Caco-2 (cell line): ENCODE measurements around the gene BUB1B. TPM values are rescaled to one million over a fixed set of nuclear protein-coding genes. Genes with fewer than 3 reads are reported as not detected.

Experiments used
- BruUV-seq: library from RNA; stranded (reverse); fragments of 400-500 nt; replicated peaks from 2 replicates; lab custom pipeline; 2021; lab: Mats Ljungman, UMichigan
- CTCF ChIA-PET: fragments of 300-600 bp; sonication (Branson Sonifier 250); formaldehyde crosslinking; loops from one replicate; lab custom pipeline; 2022; ENCODE audit warnings: antibody characterized with exemption; lab: Charles Lee
- POLR2A ChIA-PET: fragments of 300-600 bp; sonication (Branson Sonifier 250); formaldehyde crosslinking; loops from one replicate; lab custom pipeline; 2022; ENCODE audit warnings: antibody characterized with exemption; lab: Charles Lee
- DNase-seq, 2 experiments: peaks; one replicate each; pipeline versions ENCODE4 v3.0.0 to v3.0.0-alpha.2; 2020 to 2022
- H3K27me3 ChIP-seq: replicated peaks from 2 replicates; pipeline ENCODE4 v1.6.0; 2011; ENCODE audit warnings: low read length; ENCODE audit not compliant: control insufficient read depth, insufficient read depth
- H3K36me3 ChIP-seq: 2 replicates; pipeline ENCODE4 v1.5.1; 2011; ENCODE audit warnings: low read length; ENCODE audit not compliant: control insufficient read depth, insufficient read depth
- H3K4me1 ChIP-seq: fragments of 250-450 bp; sonication (Bioruptor Pico); 2 replicates; pipeline ENCODE4 v1.5.1; 2020; ENCODE audit warnings: mild to moderate bottlenecking
- H3K4me3 ChIP-seq: 2 replicates; pipeline ENCODE4 v1.5.1; 2011; ENCODE audit warnings: low read depth, mild to moderate bottlenecking, control low read depth, low read length
- H3K9me3 ChIP-seq: fragments of 250-450 bp; sonication (Bioruptor Pico); 2 replicates; pipeline ENCODE4 v1.5.1; 2020; ENCODE audit warnings: mild to moderate bottlenecking, moderate library complexity
- H3K27ac Mint-ChIP-seq: one replicate; pipeline ENCODE4 v1.8.0; 2022; ENCODE audit warnings: mixed read lengths; ENCODE audit not compliant: unreplicated experiment
- H3K27me3 Mint-ChIP-seq: one replicate; pipeline ENCODE4 v1.8.0; 2022; ENCODE audit warnings: mixed read lengths; ENCODE audit not compliant: insufficient read depth, unreplicated experiment
- H3K36me3 Mint-ChIP-seq: one replicate; pipeline ENCODE4 v1.8.0; 2022; ENCODE audit warnings: mild to moderate bottlenecking, mixed read lengths; ENCODE audit not compliant: insufficient read depth, unreplicated experiment
- H3K4me1 Mint-ChIP-seq: one replicate; pipeline ENCODE4 v1.8.0; 2022; ENCODE audit warnings: low read depth, mixed read lengths; ENCODE audit not compliant: unreplicated experiment
- H3K4me3 Mint-ChIP-seq: one replicate; pipeline ENCODE4 v1.8.0; 2022; ENCODE audit warnings: mild to moderate bottlenecking, moderate library complexity, mixed read lengths; ENCODE audit not compliant: unreplicated experiment
- H3K9me3 Mint-ChIP-seq: one replicate; pipeline ENCODE4 v1.8.0; 2022; ENCODE audit warnings: mixed read lengths; ENCODE audit not compliant: unreplicated experiment
- CTCF ChIP-seq, 2 experiments: fragments of 200-600 bp in 1 of 2; IDR thresholded peaks; 1 replicate in 1 of 2; 2 replicates in 1 of 2; pipeline versions ENCODE4 v1.5.1 to v1.8.0; 2011 to 2022; ENCODE audit warnings: antibody characterized with exemption in 1 of 2, control low read depth in 1 of 2, inconsistent platforms in 1 of 2, low read depth in 1 of 2, low read length in 1 of 2, mild to moderate bottlenecking in 1 of 2, moderate library complexity in 1 of 2; ENCODE audit not compliant: insufficient read depth in 1 of 2, severe bottlenecking in 1 of 2, unreplicated experiment in 1 of 2
- intact Hi-C: fragments of 100-400 bp; cut with micrococcal nuclease; formaldehyde crosslinking; loops from one replicate; pipeline ENCODE4 v1.10.0; 2022; ENCODE audit not compliant: unreplicated experiment
- total RNA-seq: library from RNA; stranded (reverse); gene quantifications from 2 replicates; pipeline ENCODE4 v1.2.3, GENCODE V29; 2022

Gene BUB1B
- total RNA-seq, 1 experiment from 2014 or later: 73.5 TPM

GRCh38 chr15:40175160-40175559 lies 14.3 kb downstream of the BUB1B start:
- POLR2A ChIA-PET: no interaction called here
- H3K4me1 ChIP-seq: no peaks in the 10 kb centered on the region
- no TSS peak for BruUV-seq
- H3K36me3 Mint-ChIP-seq: peaks cover 42% of the 10 kb centered on the region
- H3K9me3 ChIP-seq: no peaks in the 10 kb centered on the region
- DNase-seq: no peak
- H3K4me1 Mint-ChIP-seq: no peaks in the 10 kb centered on the region
- H3K36me3 ChIP-seq: no peaks in the 10 kb centered on the region; the same call in 1 of the 2 replicates
- no peak overlapping the region for H3K27ac Mint-ChIP-seq
- CTCF ChIA-PET: no interaction called here
- TF ChIP-seq CTCF (IDR thresholded peaks at IDR 0.05; ENCODE audit: insufficient read depth in 1 of 2, low read depth in 1 of 2, low read length in 1 of 2, severe bottlenecking in 1 of 2, unreplicated experiment in 1 of 2): no peak
- no peak overlapping the region for H3K4me3 ChIP-seq
- H3K4me3 Mint-ChIP-seq: no peak overlapping the region
- no peaks in the 10 kb centered on the region for H3K27me3 Mint-ChIP-seq
- intact Hi-C loops: no loop called here
- H3K9me3 Mint-ChIP-seq: no peaks in the 10 kb centered on the region
- no peaks in the 10 kb centered on the region for H3K27me3 ChIP-seq

GRCh38 chr15:40182358-40183029 lies 21.6 kb downstream of the BUB1B start:
- no peaks in the 10 kb centered on the region for H3K9me3 Mint-ChIP-seq
- BruUV-seq: no TSS peak
- intact Hi-C loops: no loop called here
- H3K4me1 Mint-ChIP-seq: no peaks in the 10 kb centered on the region
- peaks cover 77% of the 10 kb centered on the region for H3K36me3 Mint-ChIP-seq
- TF ChIP-seq CTCF (IDR thresholded peaks at IDR 0.05; ENCODE audit: insufficient read depth in 1 of 2, low read depth in 1 of 2, low read length in 1 of 2, severe bottlenecking in 1 of 2, unreplicated experiment in 1 of 2): no peak
- ChIA-PET POLR2A (no interaction called here), CTCF (no interaction called here)
- Histone ChIP-seq H3K9me3 (no peaks in the 10 kb centered on the region), H3K27me3 (no peaks in the 10 kb centered on the region), H3K4me1 (no peaks in the 10 kb centered on the region), H3K4me3 (no peak overlapping the region), H3K36me3 (peaks cover 1% of the 10 kb centered on the region; the same call in 1 of the 2 replicates)
- DNase-seq: no peak
- no peak overlapping the region for H3K27ac Mint-ChIP-seq
- no peak overlapping the region for H3K4me3 Mint-ChIP-seq
- H3K27me3 Mint-ChIP-seq: no peaks in the 10 kb centered on the region

- intact Hi-C loops: no loop called here
- Histone ChIP-seq H3K36me3 (peaks cover 1% of the 10 kb centered on the region; the same call in 1 of the 2 replicates), H3K4me1 (no peaks in the 10 kb centered on the region), H3K9me3 (no peaks in the 10 kb centered on the region), H3K27me3 (no peaks in the 10 kb centered on the region), H3K4me3 (no peak overlapping the region)
- no peak overlapping the region for H3K4me3 Mint-ChIP-seq
- no peaks in the 10 kb centered on the region for H3K27me3 Mint-ChIP-seq
- no peaks in the 10 kb centered on the region for H3K4me1 Mint-ChIP-seq
- no peak for TF ChIP-seq CTCF (IDR thresholded peaks at IDR 0.05; ENCODE audit: insufficient read depth in 1 of 2, low read depth in 1 of 2, low read length in 1 of 2, severe bottlenecking in 1 of 2, unreplicated experiment in 1 of 2)
- DNase-seq: no peak
- H3K27ac Mint-ChIP-seq: no peak overlapping the region
- ChIA-PET POLR2A (interaction anchor here (0.6 kb wide), 2 partner anchors 30 to 40 kb away, joined by 3 to 10 read pairs; no protein-coding TSS in a partner anchor), CTCF (no interaction called here)
- BruUV-seq: no TSS peak
- H3K36me3 Mint-ChIP-seq: peaks cover 81% of the 10 kb centered on the region
- H3K9me3 Mint-ChIP-seq: no peaks in the 10 kb centered on the region
Observed at GRCh38 chr15:40183636-40184463, 23.0 kb downstream of the BUB1B start.
